Measurements from ENCODE around the gene CBFA2T2. TPM values are rescaled to one million over a fixed set of nuclear protein-coding genes. Genes with fewer than 3 reads are reported as not detected.

The CBFA2T2 gene
- total and polyA plus RNA-seq, 2 donors (not counting 1 experiment from before 2014, with no cell fraction given) = 26.9 to 30.0 TPM

DNA sequence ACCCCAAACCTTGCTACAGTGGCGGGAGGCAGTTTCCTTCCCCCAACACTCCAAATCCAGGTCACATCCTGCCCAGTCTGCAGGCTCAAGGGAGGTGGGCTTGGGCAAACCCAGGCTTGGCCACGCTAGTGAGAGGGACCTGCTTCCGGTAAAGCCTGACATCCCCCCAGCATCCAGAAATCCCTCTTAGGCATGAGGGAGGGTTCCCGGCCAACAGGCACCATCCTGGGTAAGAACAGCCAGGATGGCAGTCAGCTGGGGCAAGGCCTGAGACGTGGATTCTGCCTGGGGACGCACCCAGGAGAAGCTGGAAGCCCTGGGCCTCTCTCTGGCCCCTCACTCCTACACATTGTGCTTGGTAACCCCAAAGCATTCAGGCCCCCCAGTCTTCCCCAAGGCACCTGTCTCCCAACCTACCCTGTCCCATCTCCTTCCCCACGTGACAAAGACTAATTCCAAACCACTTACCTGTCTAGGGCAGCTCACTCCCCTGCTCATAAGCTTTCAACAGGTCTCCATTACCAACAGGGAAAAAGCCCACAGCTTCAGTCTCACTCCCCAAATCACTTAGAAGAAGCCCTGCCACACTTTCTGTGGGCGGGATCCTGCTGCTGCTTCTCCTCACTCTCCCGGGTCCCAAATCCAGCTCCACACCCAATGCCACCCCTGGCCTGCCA, 174.3 kb downstream of the CBFA2T2 start:
- Mint-ChIP-seq H3K9me3 (ENCODE audit: insufficient read depth) (no peaks in the 10 kb centered on the region), H3K27ac (peak overlapping the region; percentile 85), H3K27me3 (no peaks in the 10 kb centered on the region), H3K4me3 (peak overlapping the region; percentile 87), H3K4me1 (peaks cover 34% of the 10 kb centered on the region)
- Histone ChIP-seq H3K79me2 (ENCODE audit: control insufficient read depth, insufficient read depth, low read length) (peaks cover 6% of the 10 kb centered on the region), H3K36me3 (replicated peaks in 1 of 2; ENCODE audit: control extremely low read depth in 1 of 2, control insufficient read depth in 1 of 2, extremely low read depth in 1 of 2, insufficient read depth in 2 of 2, low read length in 1 of 2) (no peaks in the 10 kb centered on the region), H3K4me2 (replicated peaks; ENCODE audit: low read depth, low read length, poor library complexity, severe bottlenecking) (peak overlapping the region; percentile 90), H3K4me1 (ENCODE audit: control insufficient read depth in 2 of 2, insufficient read depth in 2 of 2, low read length in 2 of 2) (peaks cover 18 to 43% of the 10 kb centered on the region in 2 donors), H2AFZ (ENCODE audit: insufficient read depth, low read depth, low read length, poor library complexity, severe bottlenecking) (peak overlapping the region; percentile 95), H3K4me3 (ENCODE audit: control extremely low read depth in 1 of 5, extremely low read depth in 1 of 5, insufficient read depth in 1 of 5, low read depth in 2 of 5, low read length in 4 of 5) (peak overlapping the region; percentile 52 to 77 (median 67)), H3K9me3 (ENCODE audit: control extremely low read depth in 1 of 3, control insufficient read depth in 2 of 3, insufficient read depth in 1 of 3, low read length in 2 of 3) (no peaks in the 10 kb centered on the region), H4K20me1 (ENCODE audit: control insufficient read depth, insufficient read depth, low read length, poor library complexity, severe bottlenecking) (no peaks in the 10 kb centered on the region), H3K9ac (ENCODE audit: low read length) (peak overlapping the region; percentile 74), H3K27me3 (replicated peaks in 1 of 4; ENCODE audit: control extremely low read depth in 1 of 4, control insufficient read depth in 3 of 4, insufficient read depth in 4 of 4, low read length in 3 of 4) (no peaks in the 10 kb centered on the region), H3K27ac (ENCODE audit: low read length in 2 of 2) (peak overlapping the region; percentile 77 to 79)
- intact Hi-C loops (cut with micrococcal nuclease) = loop anchor here (5.0 kb wide), 1 partner anchor 448 kb away; the partner anchor contains the start of gene EIF2S2
- CTCF ChIA-PET = interaction anchor here (0.5 to 2.8 kb wide), 8 partner anchors 11 to 444 kb away, joined by 3 to 20 read pairs (median 4); partner anchors contain the start of gene SNTA1
- WGBS (ENCODE audit: insufficient coverage) = 87% methylated on average over 6 of the region's 9 CpGs
- POLR2A ChIA-PET = interaction anchor here (0.9 to 1.5 kb wide), 6 partner anchors 16 to 329 kb away, joined by 3 to 5 read pairs (median 3); partner anchors contain the start of genes CBFA2T2 and ZNF341
- no peak for TF ChIP-seq EZH2 (IDR thresholded peaks at IDR 0.05; ENCODE audit: borderline replicate concordance, insufficient read depth, low read depth, low read length, poor library complexity, severe bottlenecking)
- TF ChIP-seq, protein P1, sequence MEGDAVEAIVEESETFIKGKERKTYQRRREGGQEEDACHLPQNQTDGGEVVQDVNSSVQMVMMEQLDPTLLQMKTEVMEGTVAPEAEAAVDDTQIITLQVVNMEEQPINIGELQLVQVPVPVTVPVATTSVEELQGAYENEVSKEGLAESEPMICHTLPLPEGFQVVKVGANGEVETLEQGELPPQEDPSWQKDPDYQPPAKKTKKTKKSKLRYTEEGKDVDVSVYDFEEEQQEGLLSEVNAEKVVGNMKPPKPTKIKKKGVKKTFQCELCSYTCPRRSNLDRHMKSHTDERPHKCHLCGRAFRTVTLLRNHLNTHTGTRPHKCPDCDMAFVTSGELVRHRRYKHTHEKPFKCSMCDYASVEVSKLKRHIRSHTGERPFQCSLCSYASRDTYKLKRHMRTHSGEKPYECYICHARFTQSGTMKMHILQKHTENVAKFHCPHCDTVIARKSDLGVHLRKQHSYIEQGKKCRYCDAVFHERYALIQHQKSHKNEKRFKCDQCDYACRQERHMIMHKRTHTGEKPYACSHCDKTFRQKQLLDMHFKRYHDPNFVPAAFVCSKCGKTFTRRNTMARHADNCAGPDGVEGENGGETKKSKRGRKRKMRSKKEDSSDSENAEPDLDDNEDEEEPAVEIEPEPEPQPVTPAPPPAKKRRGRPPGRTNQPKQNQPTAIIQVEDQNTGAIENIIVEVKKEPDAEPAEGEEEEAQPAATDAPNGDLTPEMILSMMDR (IDR thresholded peaks at IDR 0.05) = no peak
- no peak for DNase-seq
- no peak for ATAC-seq (ENCODE audit: low read depth)

DNA sequence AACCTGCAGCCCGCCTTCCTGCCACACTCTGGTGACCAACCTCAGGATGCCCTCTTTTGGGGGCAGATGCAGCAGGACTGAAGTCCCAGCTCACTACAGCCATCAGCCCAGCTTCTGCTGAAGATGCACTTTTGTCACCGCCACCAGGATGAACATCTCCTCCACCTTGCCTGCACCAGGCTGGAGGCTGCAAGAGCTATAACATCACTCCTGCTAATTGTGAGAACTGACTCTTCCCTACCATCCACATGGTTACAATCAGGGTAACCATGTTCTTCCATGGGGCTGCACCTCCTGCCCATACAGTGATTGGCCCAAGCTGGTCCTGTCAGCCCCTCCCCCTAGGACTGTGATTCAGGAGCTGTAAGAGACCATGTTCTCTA, 174.9 kb downstream of the CBFA2T2 start:
- Mint-ChIP-seq H3K4me1 (peaks cover 34% of the 10 kb centered on the region), H3K27ac (peak overlapping the region; percentile 85), H3K4me3 (peak overlapping the region; percentile 87), H3K27me3 (no peaks in the 10 kb centered on the region), H3K9me3 (ENCODE audit: insufficient read depth) (no peaks in the 10 kb centered on the region)
- H3K4me2 ChIP-seq (replicated peaks; ENCODE audit: low read depth, low read length, poor library complexity, severe bottlenecking) = peak overlapping the region; percentile 90
- DNase-seq (peak; percentile 44), ATAC-seq (ENCODE audit: low read depth) (no peak)
- no peaks in the 10 kb centered on the region for H4K20me1 ChIP-seq (ENCODE audit: control insufficient read depth, insufficient read depth, low read length, poor library complexity, severe bottlenecking)
- H2AFZ ChIP-seq (ENCODE audit: insufficient read depth, low read depth, low read length, poor library complexity, severe bottlenecking) = no peak overlapping the region
- H3K36me3 ChIP-seq (replicated peaks in 1 of 2; ENCODE audit: control extremely low read depth in 1 of 2, control insufficient read depth in 1 of 2, extremely low read depth in 1 of 2, insufficient read depth in 2 of 2, low read length in 1 of 2) = no peaks in the 10 kb centered on the region
- H3K4me3 ChIP-seq (ENCODE audit: control extremely low read depth in 1 of 5, extremely low read depth in 1 of 5, insufficient read depth in 1 of 5, low read depth in 2 of 5, low read length in 4 of 5) = no peak overlapping the region
- CTCF ChIA-PET = interaction anchor here (0.5 to 2.8 kb wide), 4 partner anchors 11 to 444 kb away, joined by 3 to 20 read pairs (median 6); no protein-coding TSS in a partner anchor
- intact Hi-C loops (cut with micrococcal nuclease) = loop anchor here (5.0 kb wide), 4 partner anchors 107 to 448 kb away; partner anchors contain the start of genes EIF2S2 and RALY
- WGBS (ENCODE audit: insufficient coverage) = 100% methylated on average over 2 of the region's 2 CpGs
- no peaks in the 10 kb centered on the region for H3K27me3 ChIP-seq (replicated peaks in 1 of 4; ENCODE audit: control extremely low read depth in 1 of 4, control insufficient read depth in 3 of 4, insufficient read depth in 4 of 4, low read length in 3 of 4)
- POLR2A ChIA-PET = interaction anchor here (1.0 to 1.5 kb wide), 4 partner anchors 15 to 328 kb away, joined by 3 to 5 read pairs (median 4); partner anchors contain the start of gene ZNF341
- peaks cover 6% of the 10 kb centered on the region for H3K79me2 ChIP-seq (ENCODE audit: control insufficient read depth, insufficient read depth, low read length)
- TF ChIP-seq, protein P1 (IDR thresholded peaks at IDR 0.05) = no peak
- no peak for TF ChIP-seq EZH2 (IDR thresholded peaks at IDR 0.05; ENCODE audit: borderline replicate concordance, insufficient read depth, low read depth, low read length, poor library complexity, severe bottlenecking)
- H3K27ac ChIP-seq (ENCODE audit: low read length in 2 of 2) = no peak overlapping the region
- peaks cover 18 to 44% of the 10 kb centered on the region in 2 donors for H3K4me1 ChIP-seq (ENCODE audit: control insufficient read depth in 2 of 2, insufficient read depth in 2 of 2, low read length in 2 of 2)
- H3K9me3 ChIP-seq (ENCODE audit: control extremely low read depth in 1 of 3, control insufficient read depth in 2 of 3, insufficient read depth in 1 of 3, low read length in 2 of 3) = no peaks in the 10 kb centered on the region
- no peak overlapping the region for H3K9ac ChIP-seq (ENCODE audit: low read length)

Measured in B cell (primary cell).